ENCODE measurements around the gene ZNF223. TPM values are rescaled to one million over a fixed set of nuclear protein-coding genes. Genes with fewer than 3 reads are reported as not detected.

The ZNF223 gene
- total and polyA plus RNA-seq, 9 of the 15 experiments (the other 6 are each of a cell fraction or from before 2014, with no cell fraction given): 0.21 to 1.8 (median 0.71) TPM

GRCh38 chr19:44002566-44003460 lies 49.0 kb upstream of the ZNF223 start, which contains the start of gene ZNF230 (continued):
- TF ChIP-seq E2F5 (CRISPR knock-in tag; IDR thresholded peaks at IDR 0.05): no peak
- no peak for TF ChIP-seq SETDB1 (IDR thresholded peaks at IDR 0.05; ENCODE audit: low read length)
- no peak for TF ChIP-seq SAP30 (IDR thresholded peaks at IDR 0.05; ENCODE audit: borderline replicate concordance, insufficient read depth, low read depth, low read length, poor library complexity, severe bottlenecking)
- peak; percentile 90 for TF ChIP-seq CEBPB (tag; IDR thresholded peaks at IDR 0.05)
- TF ChIP-seq GTF2E2 (tag; IDR thresholded peaks at IDR 0.05): no peak
- no peak for TF ChIP-seq ZNF165 (CRISPR knock-in tag; IDR thresholded peaks at IDR 0.05; ENCODE audit: borderline replicate concordance)
- TF ChIP-seq ADNP (tag; IDR thresholded peaks at IDR 0.05): no peak
- TF ChIP-seq ILK (tag; IDR thresholded peaks at IDR 0.05; ENCODE audit: borderline replicate concordance, low read depth): no peak
- no peak for TF ChIP-seq CHAMP1 (IDR thresholded peaks at IDR 0.05)
- TF ChIP-seq ZNF76 (CRISPR knock-in tag; IDR thresholded peaks at IDR 0.05; ENCODE audit: borderline replicate concordance): no peak
- TF ChIP-seq HNRNPL (IDR thresholded peaks at IDR 0.05; ENCODE audit: low read depth, low read length): no peak
- no peak for TF ChIP-seq E2F3 (CRISPR knock-in tag; IDR thresholded peaks at IDR 0.05)
- TF ChIP-seq GTF2A2 (tag; IDR thresholded peaks at IDR 0.05): no peak
- no peak for TF ChIP-seq ZNF589 (CRISPR knock-in tag; IDR thresholded peaks at IDR 0.05; ENCODE audit: low read depth)
- no peak for TF ChIP-seq ZFX (CRISPR knock-in tag; IDR thresholded peaks at IDR 0.05)
- peak; percentile 48 for TF ChIP-seq POU5F1 (IDR thresholded peaks at IDR 0.05; ENCODE audit: borderline replicate concordance, low read depth, low read length, partially characterized antibody)
- no peak for TF ChIP-seq ZNF699 (CRISPR knock-in tag; IDR thresholded peaks at IDR 0.05; ENCODE audit: insufficient replicate concordance)
- no peak for TF ChIP-seq GTF2B (IDR thresholded peaks at IDR 0.05; ENCODE audit: extremely low read depth, insufficient read length)
- no peak for TF ChIP-seq RFX7 (CRISPR knock-in tag; IDR thresholded peaks at IDR 0.05)
